Erythroblast (primary cell): Measurements from ENCODE around the gene ELMO2.

Experiments
- GATA1 ChIP-seq: IDR thresholded peaks from 2 replicates; pipeline ENCODE4 v1.6.1; 2011; ENCODE audit warnings: low read depth, mild to moderate bottlenecking, control low read depth, low read length, moderate library complexity
- POLR2A ChIP-seq: IDR thresholded peaks from 2 replicates; pipeline ENCODE4 v1.6.1; 2011; ENCODE audit warnings: mild to moderate bottlenecking, low read length

DNA sequence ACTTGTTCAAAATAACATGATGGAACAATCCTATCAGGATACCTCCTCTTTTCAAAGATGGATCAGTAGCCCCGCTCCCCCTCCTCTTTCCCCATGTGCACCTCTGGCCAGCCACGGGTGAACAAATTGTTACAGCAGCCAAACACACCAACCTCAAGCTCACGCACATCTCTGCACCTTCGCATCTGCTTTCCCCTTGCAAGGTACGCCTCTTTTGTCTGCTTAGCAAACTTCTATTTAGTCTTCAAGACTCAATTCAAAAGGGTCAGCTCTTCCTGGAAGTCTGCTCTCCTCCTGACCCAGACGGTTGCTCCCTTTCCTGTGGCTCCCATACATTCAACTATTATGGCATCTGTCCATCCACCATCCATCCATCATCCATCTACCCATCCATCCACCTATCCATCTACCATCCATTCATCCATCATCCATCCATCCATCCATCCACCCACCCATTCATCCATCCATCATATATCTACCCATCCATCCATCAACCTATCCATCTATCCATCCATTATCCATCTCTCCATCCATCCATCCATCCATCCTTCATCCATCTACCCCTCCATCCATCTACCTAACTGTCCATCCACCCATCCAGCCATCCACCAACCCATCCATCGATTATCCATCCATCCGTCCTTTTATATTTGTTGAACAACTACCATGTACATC lies 61.8 kb downstream of the ELMO2 start:
- no peak for TF ChIP-seq POLR2A
- TF ChIP-seq GATA1 = no peak
